GM21723 (cell line): Measurements from ENCODE around the gene GSE1.

Experiments used
- ATAC-seq: cut with Tn5 transposase; IDR thresholded peaks from one replicate; pipeline ENCODE4 v1.9.1; 2021; ENCODE audit warnings: mild to moderate bottlenecking, moderate library complexity; ENCODE audit not compliant: unreplicated experiment

The GSE1 gene

DNA sequence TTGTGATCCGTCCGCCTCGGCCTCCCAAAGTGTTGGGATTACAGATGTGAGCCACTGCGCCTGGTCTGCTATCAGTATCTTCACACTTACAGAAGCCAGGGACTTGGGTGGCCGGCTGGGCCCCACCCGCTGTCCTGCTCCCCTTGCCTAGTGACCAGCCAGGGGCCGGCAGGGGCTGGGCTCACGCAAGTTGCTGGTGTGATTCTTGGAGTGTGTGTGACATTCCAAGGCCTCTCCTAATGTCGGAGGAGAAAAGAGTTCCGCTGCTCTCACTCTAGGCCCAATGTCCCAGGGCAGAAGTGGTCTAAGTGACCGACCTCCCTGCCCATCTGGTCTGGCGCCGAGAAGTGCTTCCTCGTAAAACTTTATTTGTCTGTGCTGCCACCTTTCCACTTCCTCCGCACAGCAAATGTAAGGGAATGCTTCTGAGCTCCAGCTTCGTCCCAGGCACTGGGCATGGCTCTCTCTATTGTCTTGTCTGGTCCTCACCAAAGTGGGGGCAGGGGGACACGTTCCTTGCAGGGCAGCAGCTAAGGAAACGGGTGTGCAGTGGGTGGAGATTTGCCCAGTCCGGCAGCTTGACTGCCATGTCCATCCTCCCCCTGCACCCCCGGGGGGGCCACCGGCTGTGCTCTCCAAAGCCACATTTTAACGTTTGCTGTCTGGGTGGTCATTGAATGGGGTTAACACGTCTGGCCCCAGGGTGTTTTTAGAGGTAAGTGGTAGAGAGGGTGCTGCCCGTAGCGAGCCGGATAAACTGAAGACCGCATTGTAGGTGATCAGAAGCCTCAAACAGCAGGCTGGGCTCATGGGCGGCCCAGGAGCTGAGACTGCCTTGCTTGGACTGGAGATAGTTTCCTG, 7.8 kb upstream of the GSE1 start:
- no peak for ATAC-seq

DNA sequence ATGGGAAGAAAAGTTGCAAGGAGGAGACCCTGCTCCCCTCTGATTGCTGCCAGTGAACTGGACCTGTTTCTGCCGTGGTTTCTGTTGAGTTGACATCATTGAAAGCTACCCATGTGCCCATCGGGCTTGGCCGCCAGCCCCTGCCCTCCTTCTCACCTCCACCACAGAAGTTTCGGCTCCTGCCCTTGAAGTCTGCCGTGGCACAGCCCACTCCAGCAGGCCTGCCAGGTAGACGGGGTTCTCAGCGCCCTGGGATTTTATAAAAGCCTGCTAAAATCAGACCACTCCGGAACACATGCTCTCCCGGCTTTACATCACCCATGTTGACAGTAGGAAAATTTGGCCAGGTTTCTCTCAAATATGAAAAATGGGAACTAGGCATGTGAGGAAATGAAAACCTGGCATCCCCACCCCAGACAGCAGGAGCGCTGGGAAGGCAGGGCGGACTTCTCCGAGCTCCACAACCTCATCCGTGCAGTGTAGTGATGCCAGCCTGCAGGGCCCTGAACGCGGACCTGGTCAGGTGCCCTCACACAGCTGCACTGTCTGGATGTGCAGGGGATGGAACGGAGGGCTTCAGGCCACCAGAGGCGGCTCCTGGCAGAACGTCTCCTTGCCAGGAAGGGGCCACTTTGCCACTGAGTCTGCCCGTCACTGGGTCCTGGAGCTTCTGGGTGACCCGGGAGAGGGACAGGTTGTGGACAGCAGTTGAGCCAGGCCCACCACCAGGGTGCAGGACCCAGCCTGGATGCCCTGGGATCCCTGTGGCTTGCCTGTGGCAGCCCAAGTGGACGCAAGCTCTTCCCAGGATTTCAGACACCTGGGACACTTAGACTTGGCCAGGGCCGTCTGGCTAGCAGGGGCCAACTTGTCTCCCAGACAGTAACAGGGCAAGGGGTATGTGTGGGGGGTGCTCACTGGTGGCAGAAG, 6.9 kb upstream of the GSE1 start:
- no peak for ATAC-seq

DNA sequence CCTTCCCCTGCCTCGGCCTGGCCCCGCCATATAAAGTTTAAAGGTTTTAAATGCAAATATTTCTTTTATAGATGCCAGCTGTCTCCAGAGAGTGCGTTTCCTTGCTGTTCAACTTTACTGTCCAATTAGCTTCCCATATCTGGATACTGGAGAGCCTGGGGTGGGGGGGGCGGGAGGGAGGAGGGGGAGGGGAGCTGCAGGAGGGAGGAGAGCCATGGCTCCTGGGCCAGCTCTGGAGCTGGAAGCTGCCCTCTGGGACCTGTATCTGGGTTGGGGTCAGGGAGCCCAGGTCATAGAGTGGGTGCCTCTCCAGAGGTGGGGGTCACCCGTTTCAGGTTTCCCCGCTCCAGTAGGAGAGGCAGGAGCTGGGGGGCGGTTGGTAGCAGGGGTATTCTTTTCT, 6.2 kb upstream of the GSE1 start:
- ATAC-seq: no peak

DNA sequence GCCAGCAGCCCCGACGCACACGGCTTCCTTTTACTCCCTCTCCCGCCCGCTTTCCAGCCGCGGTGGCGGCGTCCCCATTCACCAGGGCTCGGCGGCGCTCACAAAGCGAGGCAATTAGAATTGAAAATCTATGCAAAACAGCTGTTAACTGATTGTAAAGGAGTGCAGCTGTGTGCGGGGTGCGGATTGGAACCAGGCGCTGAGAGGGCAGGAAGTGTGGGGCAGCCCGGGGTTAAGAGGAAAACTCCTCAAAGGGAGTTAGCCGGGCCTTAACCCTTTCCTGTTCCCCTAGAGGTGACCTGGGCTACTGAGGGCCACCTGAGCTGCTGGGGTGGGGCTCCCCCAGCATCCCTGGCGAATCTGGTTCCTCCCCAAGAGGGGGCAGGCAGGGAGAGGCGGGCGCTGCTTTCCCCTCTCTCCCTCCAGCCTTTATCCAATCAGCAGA, 5.8 kb upstream of the GSE1 start:
- no peak for ATAC-seq

DNA sequence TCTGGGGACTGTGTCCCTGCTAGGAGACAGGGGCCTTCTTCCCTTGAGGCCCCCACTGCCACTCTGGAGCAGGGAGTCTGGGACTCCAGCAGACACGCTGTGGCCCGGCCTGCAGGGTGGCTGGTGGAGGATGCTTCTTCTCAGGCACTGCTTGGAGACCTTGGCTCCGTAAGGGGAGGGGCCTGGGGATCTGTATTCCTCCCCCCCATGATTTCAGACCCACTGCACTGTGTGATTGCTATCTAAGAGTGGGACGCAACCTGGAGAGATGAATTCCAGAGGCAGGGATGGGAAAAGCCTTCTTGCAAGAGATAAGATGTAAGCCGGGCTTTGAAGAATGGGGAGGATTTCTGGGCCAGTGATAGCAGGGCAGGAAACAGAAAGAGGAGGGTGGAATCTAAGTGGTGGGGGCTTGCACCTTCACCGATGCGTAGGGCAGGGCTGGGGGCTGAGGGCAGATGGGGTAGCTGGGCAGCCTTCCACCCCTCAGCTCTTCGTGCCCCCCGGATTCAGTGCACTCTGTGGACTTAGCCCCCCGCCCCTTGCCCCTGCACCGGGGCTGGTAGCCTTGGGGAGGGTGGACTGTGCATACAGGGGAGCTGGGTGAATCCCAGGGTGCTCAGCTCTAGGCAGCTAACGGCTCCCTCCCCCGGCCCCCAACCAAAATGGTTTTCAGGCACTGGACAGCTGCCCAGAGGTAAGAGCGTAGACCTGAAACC, 5.2 kb upstream of the GSE1 start:
- no peak for ATAC-seq

DNA sequence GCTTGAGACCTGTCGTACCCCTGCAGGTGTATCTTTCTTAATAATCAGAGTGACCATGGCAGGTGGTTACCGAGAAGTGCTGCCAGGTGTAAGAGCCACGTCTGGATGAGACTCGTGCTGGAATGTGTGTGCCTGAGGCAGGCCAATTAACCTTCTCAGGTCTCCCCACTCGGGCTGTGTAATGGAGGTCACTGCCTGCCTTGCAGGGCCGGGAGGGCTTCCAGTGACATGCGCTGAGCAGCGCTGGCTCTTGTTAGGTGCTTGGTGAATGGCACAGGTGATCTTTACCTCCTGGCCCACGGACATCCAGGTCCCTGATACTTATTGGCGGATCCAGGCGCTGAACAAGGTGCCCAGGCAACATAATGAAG, 4.6 kb upstream of the GSE1 start:
- ATAC-seq: no peak

DNA sequence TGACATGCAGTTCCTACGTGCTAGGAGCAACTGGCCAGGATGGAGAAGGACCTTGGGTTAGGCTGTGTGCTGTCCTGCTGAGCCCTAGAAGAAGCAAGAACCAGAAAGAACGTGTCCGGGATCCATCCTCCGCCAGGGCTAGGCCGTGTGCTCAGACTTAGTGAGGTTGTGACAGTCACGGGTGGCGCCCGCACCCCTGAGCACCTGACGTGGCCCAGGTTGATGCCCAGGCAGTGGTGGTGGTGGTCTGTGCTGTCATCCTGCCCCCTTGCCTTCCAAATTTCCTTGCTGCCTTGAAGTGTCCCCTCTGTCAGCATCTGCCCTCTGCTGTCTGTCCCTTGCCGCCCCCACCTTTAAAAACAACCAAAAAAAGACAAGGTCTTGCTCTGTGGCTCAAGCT, 4.2 kb upstream of the GSE1 start:
- ATAC-seq: no peak

DNA sequence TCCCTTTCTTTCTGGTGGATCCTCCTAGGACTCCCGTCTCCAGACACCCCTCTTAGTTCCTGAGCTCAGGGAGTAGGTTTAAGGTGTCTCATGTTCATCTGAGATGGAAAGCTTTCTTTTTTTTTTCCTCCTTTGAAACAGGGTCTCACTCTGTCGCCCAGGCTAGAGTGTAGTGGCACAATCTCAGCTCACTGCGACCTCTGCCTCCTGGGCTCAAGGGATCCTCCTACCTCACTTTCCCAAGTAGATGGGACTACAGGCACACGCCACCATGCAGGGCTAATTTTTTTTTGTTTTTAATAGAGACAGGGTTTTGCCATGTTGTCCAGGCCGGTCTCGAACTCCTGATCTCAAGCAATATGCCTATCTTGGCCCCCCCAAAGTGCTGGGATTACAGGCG, 3.6 kb upstream of the GSE1 start:
- no peak for ATAC-seq

DNA sequence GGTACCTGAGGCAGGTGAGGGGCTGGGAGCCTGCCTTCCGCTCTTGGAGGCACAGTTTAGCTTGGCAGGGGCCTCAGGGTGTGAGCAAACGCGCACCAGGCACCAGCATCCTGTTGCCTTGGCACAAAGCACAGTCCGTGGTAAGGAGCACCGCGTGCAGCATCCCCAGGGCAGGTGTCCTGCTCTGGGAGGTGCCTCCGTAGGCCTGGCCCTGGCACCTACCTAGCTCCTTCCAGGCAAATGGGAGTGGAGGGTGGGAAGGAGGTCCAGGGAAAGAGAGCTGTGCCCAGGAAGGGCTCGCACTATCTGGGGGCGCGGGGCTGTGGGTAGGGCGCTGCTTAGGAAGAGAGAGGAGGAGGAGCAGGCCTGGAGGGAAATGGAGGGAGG, 3.1 kb upstream of the GSE1 start:
- ATAC-seq: no peak

DNA sequence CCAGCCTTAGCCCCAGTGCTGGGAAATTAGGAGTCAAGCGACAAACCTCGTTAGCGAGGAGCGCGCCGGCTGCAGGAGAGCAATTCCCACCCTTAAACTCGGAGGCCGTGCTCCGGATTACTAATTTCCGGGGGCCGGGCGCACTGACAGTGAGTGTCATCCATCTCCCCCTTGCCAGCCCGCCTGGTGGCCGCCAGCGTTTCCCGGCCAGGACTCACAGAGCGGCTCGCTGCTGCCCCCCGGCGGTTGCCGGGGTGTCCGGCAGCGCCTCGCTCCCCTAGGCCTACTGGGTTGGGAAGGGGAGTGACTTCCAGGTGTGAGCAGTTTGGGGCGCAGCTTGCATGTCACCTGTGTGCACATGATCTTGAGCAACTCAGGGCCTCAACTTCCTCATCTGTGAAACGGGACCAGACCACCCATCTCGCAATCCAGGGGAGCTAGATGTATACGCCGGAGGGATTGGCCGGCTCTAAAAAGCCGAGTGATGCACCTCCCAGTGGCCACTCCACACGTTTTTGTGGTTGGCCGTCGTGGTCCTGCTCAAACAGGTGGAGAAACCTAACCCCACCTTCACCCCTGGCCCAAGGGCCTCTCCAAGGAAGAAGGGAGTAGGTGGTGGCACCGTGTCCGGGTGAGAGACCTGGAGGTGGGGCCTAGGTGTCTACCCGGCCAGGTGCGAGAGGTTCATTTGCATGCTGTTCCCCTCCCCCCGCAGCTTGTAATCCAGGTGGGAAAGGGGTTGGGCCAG, 2.5 kb upstream of the GSE1 start:
- peak; percentile 46 for ATAC-seq

DNA sequence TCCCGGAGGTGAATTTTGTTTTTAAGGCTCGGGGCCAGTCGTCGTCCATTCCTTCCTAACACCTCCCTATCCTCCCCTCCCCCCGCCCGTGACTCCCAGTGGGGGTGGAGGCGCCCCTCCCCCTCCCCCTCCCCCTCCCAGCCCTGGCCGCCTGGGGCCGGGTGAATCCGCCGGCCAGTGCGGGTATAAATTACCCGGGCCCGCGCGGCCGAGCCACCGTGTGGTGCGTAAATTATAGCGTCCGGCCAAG, 2.0 kb upstream of the GSE1 start:
- ATAC-seq: no peak

DNA sequence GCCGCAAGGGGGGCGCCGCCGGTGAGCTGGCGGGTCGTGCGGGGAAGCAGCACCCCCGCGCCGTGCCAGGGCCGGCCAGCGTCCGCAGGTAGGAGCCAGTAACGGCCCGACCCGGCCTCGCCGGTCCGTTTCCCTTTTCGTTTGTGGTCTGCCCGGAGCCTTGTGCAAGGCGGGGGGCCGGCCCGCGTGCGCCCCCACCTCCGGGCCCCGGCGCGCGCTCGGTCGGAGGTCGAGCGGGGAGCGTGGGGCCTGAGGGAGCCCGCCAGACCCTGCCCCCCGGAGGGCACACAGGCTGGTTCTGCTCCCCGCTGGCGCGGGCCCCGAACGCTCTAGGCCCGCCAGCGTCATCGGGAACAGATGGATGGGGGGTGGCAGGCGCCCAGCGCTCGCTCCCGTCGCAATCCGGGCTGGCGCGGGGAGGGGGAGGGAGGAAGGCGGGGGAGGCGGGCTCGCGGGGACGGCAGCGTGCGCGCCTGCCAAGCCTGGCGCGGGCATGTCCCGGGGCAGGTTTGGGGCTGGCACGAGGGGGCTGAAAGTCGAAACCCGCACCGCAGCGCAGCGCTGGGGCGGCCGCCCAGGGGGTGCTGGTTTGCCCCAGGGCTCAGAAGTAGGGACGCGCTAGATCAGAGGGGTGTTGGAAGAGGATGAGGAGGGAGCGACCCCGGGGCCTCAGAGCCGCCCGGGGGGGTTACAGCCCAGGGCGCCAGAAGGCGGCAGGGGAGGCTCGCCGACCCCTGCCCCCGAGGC, 1.5 kb upstream of the GSE1 start:
- no peak for ATAC-seq

DNA sequence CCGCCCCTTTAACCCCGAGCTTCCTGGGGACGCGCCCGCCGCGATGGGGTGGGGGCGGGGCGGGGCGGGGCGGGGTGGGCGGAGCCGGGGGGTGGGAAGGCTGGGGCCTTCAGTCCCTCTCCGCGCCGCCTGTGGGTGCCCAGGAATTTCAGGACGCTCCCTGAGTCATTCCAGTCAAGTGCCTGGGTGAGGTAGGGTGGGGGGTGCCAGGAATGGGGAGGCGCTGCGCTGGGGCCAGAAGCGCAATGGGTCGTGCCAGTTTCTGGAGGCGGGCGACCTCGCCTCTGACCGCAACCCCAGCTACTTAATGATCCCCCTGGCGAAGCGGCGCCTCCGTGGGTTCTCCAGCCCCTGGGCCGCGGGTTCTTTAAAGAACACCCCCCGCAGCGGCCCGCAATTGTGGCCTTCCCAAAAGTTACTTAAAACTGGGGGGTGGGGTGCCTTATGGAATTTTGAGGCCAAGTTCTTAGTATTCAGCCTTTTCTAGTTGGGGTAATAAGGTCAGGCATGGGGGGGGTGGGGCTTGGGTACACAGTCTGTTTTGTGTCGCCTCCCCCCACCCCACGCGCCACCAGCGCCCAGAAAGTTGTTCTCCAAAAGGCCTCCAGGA, 826 bp upstream of the GSE1 start:
- no peak for ATAC-seq

DNA sequence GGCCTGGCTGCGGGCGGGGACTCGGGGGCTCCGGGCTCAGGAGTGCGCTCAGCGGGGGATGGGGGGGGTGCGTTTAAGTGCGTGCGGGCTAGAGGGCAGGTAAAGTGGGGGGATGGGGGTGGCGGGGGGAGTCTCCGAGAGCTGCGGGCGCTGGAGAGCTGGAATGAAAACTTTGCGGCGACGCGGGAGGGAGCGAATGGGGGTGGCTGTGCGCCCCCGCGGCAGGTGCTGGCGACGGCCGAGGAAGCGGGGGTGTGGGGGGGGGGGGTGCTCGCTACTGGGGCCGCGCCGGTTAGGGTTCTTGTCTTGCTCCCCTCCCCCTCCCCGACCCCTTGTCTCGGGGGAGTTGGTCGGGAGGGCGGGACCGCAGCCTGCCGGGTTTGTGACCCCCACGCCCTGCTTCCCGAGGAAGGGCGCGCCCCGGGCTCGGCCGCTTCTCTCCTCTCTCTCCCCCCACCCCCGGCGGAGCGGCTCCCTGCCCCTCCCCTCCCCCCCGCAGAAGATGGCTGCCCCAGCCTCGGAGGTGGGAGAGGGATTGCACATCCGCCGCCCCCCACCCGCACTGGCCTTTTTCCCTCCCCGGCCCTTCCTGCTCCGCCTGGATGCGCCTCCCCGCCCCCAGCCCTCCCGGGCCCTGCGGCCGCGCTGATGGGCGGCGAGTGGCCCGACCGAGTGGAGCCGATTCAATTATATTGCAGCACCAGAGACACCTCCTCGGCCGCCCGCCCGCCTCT, 649 bp downstream of the GSE1 start:
- ATAC-seq: no peak

DNA sequence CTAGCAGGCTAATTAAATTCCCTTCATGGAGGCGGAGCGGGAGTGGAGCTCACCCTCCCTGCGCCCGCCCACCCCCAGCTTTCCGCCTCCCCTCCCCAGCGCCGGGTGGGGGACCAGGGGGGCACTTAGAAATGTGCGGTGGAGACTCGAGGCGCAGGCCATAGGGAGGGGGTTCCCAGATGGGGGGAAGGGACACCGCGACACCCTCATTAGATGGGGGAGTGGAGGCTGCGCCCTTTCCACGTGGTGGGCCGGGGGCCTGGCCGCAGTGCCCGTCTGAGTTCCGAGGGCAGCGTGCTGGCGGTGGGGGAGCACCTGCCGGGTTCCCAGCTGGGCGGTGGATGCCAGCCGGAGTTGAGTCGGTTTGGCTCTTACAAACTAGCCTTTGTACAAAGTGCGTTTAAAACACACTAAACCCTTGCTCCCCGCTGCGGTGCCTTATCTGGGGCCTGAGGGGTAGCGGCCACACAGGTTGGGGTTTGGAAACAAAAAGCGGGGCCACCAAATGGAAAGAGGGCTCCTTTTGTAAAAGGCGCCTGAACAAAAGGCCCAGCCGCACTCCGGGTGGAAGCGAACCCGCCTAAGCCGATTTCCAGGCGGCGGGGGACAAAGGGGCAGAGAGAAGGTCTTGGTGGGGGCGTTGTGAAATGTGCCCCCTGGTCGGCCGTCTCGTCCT, 1.4 kb downstream of the GSE1 start:
- ATAC-seq: no peak

DNA sequence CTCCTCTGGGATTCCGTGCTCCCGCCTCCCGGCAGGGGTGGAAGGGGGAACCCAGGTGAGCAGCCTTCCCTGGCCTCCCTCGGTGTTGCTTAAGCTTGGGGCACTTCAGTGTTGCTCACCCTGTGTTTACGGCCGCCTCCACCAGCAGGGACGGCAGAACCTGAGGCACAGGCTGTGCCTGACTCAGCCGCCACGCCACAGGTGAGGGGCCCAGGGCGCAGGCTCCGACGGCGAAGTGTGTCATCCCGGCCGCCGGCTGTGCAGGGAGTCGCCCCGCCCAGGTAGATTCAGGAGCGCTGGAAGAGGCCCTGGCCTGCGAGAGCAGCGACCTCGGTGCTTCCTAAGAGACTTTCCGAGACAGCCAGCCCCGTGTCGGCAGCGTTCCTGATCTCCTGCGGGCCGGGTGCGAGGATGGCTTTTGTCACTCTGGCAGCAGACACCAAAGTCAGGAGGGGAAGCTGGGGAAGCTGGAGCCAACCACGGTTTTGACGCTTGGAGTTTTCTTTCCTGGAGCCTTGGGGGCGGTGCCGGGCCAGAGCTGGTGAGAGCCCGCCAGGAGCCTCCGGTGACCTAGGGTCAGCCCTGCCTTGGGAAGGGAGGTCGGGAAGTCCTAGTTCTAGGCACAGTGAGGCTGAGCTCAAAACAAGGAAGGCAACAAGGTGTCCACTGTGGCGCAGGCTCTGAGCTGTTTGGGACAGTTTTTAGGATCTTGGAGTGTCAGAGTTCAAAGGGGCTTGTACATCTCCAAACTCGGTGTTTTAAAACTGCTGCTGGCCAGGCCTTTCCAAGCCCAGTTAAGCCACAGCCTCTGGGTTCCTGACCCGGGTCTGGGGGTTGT, 2.1 kb downstream of the GSE1 start:
- ATAC-seq: no peak

DNA sequence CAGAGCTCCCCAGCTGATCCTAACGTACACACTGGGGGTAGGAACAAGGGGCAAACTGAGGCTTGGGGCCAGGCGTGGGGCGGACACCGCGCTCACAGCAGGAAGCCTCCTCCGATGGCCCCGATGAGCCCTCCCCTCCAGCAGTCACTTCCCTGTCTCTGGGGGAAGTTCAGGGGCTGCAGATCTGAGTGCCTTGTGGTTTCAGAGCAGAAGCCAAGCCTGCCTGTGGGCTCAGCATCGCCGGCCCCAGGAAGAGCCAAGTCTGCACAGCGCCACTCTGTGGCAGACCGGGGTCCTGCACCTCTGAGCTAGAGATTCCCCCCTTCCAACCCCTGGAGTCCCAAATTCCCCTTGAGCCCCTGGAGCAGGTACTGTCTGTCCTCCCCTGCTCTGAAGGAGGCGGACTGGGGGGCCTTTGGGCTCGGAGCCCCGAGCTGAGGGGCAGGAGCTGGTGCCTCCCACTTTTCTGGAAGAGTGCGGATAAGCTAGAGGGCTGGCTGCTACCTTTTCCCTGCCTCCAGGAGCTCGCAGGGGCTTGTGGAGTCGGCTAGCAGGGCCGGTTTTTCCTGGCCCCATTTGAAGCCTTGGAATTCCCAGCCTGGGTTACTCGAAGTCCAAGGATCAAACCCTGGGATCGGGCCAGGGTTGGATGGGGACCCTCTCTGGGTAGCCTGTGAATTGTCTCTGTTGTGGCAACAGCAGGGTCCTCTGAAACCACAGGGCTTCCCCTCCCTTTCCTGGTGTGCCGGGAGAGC, 2.9 kb downstream of the GSE1 start:
- ATAC-seq: peak; percentile 34
